Measurements from ENCODE around the gene CRTAP.

DNA sequence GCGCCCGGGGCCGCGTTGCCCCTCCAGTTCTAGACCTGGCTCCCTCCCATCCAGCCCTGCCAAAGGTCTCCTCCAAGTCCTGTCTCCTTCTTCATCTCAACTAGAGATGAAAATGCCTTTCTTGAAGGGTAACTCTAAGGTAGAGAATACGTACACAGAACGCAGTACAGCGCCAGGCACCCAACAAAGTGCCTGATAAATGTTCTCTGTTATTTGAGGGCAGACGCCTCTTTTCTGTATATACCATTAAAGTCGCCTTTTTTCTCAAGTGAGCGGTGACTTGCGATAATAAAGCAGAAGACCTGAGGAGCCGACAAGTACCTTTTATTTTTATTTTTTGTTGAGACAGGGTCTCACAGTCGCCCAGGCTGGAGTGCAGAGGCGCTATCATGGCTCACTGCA is 809 bp downstream of the CRTAP start:
- TF ChIP-seq, protein P1, sequence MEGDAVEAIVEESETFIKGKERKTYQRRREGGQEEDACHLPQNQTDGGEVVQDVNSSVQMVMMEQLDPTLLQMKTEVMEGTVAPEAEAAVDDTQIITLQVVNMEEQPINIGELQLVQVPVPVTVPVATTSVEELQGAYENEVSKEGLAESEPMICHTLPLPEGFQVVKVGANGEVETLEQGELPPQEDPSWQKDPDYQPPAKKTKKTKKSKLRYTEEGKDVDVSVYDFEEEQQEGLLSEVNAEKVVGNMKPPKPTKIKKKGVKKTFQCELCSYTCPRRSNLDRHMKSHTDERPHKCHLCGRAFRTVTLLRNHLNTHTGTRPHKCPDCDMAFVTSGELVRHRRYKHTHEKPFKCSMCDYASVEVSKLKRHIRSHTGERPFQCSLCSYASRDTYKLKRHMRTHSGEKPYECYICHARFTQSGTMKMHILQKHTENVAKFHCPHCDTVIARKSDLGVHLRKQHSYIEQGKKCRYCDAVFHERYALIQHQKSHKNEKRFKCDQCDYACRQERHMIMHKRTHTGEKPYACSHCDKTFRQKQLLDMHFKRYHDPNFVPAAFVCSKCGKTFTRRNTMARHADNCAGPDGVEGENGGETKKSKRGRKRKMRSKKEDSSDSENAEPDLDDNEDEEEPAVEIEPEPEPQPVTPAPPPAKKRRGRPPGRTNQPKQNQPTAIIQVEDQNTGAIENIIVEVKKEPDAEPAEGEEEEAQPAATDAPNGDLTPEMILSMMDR (IDR thresholded peaks at IDR 0.05), result no peak
- TF ChIP-seq ZFX (IDR thresholded peaks at IDR 0.05; ENCODE audit: borderline replicate concordance), result no peak

Measured in 22Rv1 (cell line).